ENCODE results near the gene JMJD1C. TPM values are rescaled to one million over a fixed set of nuclear protein-coding genes. Genes with fewer than 3 reads are reported as not detected.
"Not testable (repeated sequence)": the region's sequence is repeated elsewhere in the genome, so short reads cannot be mapped to it uniquely, and the experiment has no call there.

Gene JMJD1C
- total and polyA plus RNA-seq, 8 donors, result 25.6 to 56.9 (median 36.7) TPM

- Histone ChIP-seq H3K9me3 (no peaks in the 10 kb centered on the region), H3K27me3 (no peaks in the 10 kb centered on the region), H3K4me1 (no peaks in the 10 kb centered on the region), H3K27ac (no peak overlapping the region), H3K36me3 (no peaks in the 10 kb centered on the region), H3K4me3 (no peak overlapping the region)
- FAIRE-seq (no peak), DNase-seq (no peak), ATAC-seq (no peak)
- 97% methylated on average over 1 of the region's 1 CpG for WGBS, 2 donors
- intact Hi-C loops (cut with DNase I), result no loop called here
- TF ChIP-seq CTCF (IDR thresholded peaks at IDR 0.05), result no peak
Observed at GRCh38 chr10:63344269-63344668, 121.5 kb downstream of the JMJD1C start.

DNA sequence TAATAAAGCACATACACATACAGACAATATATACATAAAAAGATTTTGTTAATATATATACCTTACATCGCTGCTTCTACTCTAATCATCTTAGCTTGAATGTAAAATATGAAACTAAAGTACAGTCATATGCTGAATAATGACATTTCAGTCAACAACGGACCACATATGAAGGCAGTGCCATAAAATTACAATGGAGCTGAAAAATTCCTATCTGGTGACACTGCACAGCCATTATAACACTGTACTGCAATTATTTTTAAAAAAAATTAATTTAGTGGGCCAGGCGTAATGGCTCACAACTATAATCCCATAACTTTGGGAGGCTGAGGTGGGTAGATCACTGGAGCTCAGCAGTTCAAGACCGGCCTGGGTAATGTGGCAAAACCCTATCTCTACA is 122.3 kb downstream of the JMJD1C start:
- H3K27me3 ChIP-seq, result no peaks in the 10 kb centered on the region
- ATAC-seq, result no peak
- H3K4me3 ChIP-seq, result no peak overlapping the region
- DNase-seq, result no peak
- 97 to 98% methylated on average over 4 of the region's 4 CpGs for WGBS, 2 donors
- no peaks in the 10 kb centered on the region for H3K4me1 ChIP-seq
- no peak for TF ChIP-seq CTCF (IDR thresholded peaks at IDR 0.05)
- H3K36me3 ChIP-seq, result no peaks in the 10 kb centered on the region
- H3K9me3 ChIP-seq, result no peaks in the 10 kb centered on the region
- intact Hi-C loops (cut with DNase I), result no loop called here
- no peak for FAIRE-seq
- no peak overlapping the region for H3K27ac ChIP-seq

DNA sequence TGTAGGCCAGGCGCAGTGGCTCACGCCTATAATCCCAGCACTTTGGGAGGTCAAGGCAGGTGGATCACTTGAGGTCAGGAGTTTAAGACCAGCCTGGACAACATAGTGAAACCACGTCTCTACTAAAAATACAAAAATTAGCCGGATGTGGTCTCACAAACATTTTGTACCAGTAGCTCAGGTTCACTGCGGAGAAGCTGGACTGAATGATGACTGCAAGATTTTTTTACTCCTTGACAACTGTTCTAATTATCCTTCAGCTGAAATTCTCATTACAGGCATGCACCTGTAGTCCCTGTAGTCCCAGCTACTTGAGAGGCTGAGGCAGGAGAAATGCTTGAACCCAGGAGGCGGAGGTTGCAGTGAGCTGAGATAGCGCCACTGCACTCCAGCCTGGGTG is 126.1 kb downstream of the JMJD1C start:
- WGBS, 2 donors, result 96 to 98% methylated on average over 7 of the region's 7 CpGs
- intact Hi-C loops (cut with DNase I); H3K27me3 ChIP-seq; H3K36me3 ChIP-seq; ATAC-seq; H3K27ac ChIP-seq; FAIRE-seq; H3K4me1 ChIP-seq; DNase-seq; H3K4me3 ChIP-seq; H3K9me3 ChIP-seq: not testable (repeated sequence)

DNA sequence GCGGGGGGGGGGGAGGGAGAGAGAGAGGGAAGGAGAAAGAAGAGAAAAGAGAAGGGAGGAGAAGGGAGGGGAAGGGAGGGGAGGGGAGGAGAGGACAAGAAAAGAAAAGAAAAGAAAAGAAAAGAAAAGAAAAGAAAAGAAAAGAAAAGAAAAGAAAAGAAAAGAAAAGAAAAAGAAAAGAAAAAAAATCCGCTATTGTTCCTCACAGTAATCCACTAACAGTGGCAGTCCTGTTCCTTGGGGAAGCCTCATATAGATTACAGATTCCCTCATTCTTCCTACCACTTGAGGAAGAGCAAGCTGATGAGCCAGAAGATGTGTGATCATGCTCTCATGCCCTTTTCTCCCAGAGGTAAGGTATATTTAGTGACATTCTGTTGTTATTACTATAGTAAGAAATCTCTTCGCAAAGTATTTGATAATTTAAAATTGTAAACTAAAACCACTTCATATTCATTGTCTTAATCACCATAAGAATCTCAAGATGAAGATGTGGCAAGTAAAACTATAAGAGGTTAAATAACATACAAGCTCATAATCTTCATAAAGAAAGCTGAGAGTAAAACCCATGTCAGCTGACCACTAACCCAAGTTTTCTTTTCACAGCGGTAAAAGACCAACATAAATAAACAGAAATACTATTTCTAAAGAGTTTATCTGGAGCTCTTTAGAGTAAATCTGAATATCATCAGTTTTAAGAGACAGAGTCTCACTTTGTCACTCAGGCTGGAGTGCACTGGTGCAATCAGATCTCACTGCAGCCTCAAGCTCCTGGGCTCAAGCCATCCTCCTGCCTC is 128.1 kb downstream of the JMJD1C start:
- no peak overlapping the region for H3K27ac ChIP-seq
- intact Hi-C loops (cut with DNase I), result no loop called here
- no peak overlapping the region for H3K4me3 ChIP-seq
- H3K9me3 ChIP-seq, result no peaks in the 10 kb centered on the region
- no peak for ATAC-seq
- no peaks in the 10 kb centered on the region for H3K4me1 ChIP-seq
- no peak for DNase-seq
- no peaks in the 10 kb centered on the region for H3K27me3 ChIP-seq
- TF ChIP-seq CTCF (IDR thresholded peaks at IDR 0.05), result no peak
- WGBS, 2 donors, result 94 to 96% methylated on average over 3 to 4 of the region's 4 CpGs
- no peak for FAIRE-seq
- no peaks in the 10 kb centered on the region for H3K36me3 ChIP-seq

GRCh38 chr10:63331586-63331985 is 134.2 kb downstream of the JMJD1C start:
- Histone ChIP-seq H3K4me3 (no peak overlapping the region), H3K27me3 (no peaks in the 10 kb centered on the region), H3K36me3 (no peaks in the 10 kb centered on the region), H3K9me3 (no peaks in the 10 kb centered on the region), H3K4me1 (no peaks in the 10 kb centered on the region), H3K27ac (no peak overlapping the region)
- WGBS, 2 donors, result 99% methylated on average over 5 of the region's 5 CpGs
- intact Hi-C loops (cut with DNase I), result no loop called here
- ATAC-seq (no peak), FAIRE-seq (no peak), DNase-seq (no peak)
- no peak for TF ChIP-seq CTCF (IDR thresholded peaks at IDR 0.05)

All from pancreas (tissue), 10 donors.